Nephron progenitor cell (in vitro differentiated cells): Measurements from ENCODE around the gene SLIT1.

Experiments used
- DNase-seq: peaks from one replicate; pipeline ENCODE4 v3.0.0; 2021
- H3K27ac Mint-ChIP-seq: 2 replicates; pipeline ENCODE4 v1.8.0; 2021; ENCODE audit warnings: mild to moderate bottlenecking, moderate library complexity, mixed read lengths
- H3K27me3 Mint-ChIP-seq: 2 replicates; pipeline ENCODE4 v1.8.0; 2021; ENCODE audit warnings: mild to moderate bottlenecking, low read depth, mixed read lengths; ENCODE audit not compliant: poor library complexity
- H3K36me3 Mint-ChIP-seq: 2 replicates; pipeline ENCODE4 v1.8.0; 2021; ENCODE audit warnings: low read depth, mixed read lengths
- H3K4me1 Mint-ChIP-seq: 2 replicates; pipeline ENCODE4 v1.8.0; 2021; ENCODE audit warnings: mixed read lengths
- H3K4me3 Mint-ChIP-seq: 2 replicates; pipeline ENCODE4 v1.8.0; 2021; ENCODE audit warnings: mild to moderate bottlenecking, moderate library complexity, mixed read lengths
- H3K9me3 Mint-ChIP-seq: 2 replicates; pipeline ENCODE4 v1.8.0; 2021; ENCODE audit warnings: mild to moderate bottlenecking, moderate library complexity, mixed read lengths
- TF ChIP-seq, protein P1 (sequence below): fragments of 200-600 bp; sonication (generic); IDR thresholded peaks from 2 replicates; pipeline ENCODE4 v1.5.0; 2021; ENCODE audit warnings: antibody characterized with exemption

SLIT1 gene

DNA sequence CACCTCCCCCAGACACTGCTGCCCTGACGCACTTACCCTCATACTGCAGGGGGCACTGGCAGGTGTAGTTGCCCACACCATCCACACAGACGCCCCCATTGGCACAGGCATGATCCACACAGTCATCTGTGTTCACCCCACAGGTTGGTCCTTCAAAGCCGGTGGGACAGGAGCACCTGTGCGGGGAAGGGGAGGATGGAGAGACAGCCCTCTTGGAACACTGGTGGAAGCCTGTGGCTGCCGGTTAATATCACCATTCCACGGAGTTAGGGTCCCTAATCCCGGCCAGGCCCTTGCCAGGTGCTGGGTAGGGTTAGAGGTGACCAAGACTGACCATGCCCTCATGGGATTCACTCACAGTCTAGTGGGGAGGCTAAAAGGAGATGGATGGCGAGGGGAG, 171.8 kb downstream of the SLIT1 start:
- Mint-ChIP-seq H3K4me1 (peaks cover 8% of the 10 kb centered on the region), H3K27me3 (peaks cover 15% of the 10 kb centered on the region), H3K27ac (no peak overlapping the region), H3K36me3 (peaks cover 7% of the 10 kb centered on the region), H3K4me3 (no peak overlapping the region), H3K9me3 (peaks cover 8% of the 10 kb centered on the region)
- TF ChIP-seq, protein P1, sequence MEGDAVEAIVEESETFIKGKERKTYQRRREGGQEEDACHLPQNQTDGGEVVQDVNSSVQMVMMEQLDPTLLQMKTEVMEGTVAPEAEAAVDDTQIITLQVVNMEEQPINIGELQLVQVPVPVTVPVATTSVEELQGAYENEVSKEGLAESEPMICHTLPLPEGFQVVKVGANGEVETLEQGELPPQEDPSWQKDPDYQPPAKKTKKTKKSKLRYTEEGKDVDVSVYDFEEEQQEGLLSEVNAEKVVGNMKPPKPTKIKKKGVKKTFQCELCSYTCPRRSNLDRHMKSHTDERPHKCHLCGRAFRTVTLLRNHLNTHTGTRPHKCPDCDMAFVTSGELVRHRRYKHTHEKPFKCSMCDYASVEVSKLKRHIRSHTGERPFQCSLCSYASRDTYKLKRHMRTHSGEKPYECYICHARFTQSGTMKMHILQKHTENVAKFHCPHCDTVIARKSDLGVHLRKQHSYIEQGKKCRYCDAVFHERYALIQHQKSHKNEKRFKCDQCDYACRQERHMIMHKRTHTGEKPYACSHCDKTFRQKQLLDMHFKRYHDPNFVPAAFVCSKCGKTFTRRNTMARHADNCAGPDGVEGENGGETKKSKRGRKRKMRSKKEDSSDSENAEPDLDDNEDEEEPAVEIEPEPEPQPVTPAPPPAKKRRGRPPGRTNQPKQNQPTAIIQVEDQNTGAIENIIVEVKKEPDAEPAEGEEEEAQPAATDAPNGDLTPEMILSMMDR, result no peak
- no peak for DNase-seq

DNA sequence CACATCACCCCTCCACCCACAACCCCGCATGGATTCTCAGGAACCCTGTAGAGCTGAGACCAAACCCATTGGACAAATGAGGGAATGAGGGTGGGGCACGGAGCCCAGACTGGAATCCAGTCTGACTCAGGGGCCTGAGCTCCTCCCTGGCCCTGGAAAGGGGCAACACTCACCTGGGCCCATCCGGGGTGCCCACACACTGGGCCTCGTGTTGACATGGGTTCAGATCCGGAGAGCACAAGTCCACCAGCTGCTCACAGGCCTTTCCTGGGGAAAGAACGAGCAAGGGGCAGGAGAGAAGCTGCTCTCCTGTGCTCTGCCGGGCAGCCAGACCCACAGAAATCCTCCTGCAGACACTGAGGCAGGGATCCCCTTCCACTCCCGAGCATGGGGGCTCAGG, 172.2 kb downstream of the SLIT1 start:
- TF ChIP-seq, protein P1, result no peak
- no peak overlapping the region for H3K27ac Mint-ChIP-seq
- H3K4me1 Mint-ChIP-seq, result peaks cover 8% of the 10 kb centered on the region
- peaks cover 15% of the 10 kb centered on the region for H3K27me3 Mint-ChIP-seq
- no peak overlapping the region for H3K4me3 Mint-ChIP-seq
- no peak for DNase-seq
- peaks cover 7% of the 10 kb centered on the region for H3K36me3 Mint-ChIP-seq
- H3K9me3 Mint-ChIP-seq, result peaks cover 10% of the 10 kb centered on the region

- Mint-ChIP-seq H3K9me3 (peaks cover 16% of the 10 kb centered on the region), H3K4me1 (peaks cover 8% of the 10 kb centered on the region), H3K27ac (no peak overlapping the region), H3K4me3 (no peak overlapping the region), H3K36me3 (peaks cover 11% of the 10 kb centered on the region), H3K27me3 (peaks cover 18% of the 10 kb centered on the region)
- DNase-seq, result no peak
- TF ChIP-seq, protein P1, result no peak
Measured at GRCh38 chr10:97012470-97012869, 173.3 kb downstream of the SLIT1 start.

DNA sequence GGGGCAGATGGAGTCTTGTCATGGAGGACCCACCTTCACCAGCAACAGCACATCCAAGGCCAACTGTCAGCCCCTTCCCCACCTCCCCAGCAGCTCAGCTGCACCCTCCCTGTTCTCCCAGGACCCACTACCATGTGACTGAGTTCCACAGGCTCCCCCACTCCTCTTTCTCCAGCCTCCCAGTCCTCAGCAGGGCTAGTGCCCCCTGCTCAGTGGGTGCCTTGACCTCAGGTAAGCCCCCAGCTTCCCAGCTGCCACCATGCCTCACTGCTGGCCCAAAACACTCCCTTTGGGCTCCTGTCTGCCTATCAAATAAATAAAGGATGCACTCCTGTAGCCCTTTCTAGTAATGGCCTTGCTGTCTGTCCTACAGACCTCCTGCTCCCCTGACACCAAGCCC, 174.4 kb downstream of the SLIT1 start:
- peaks cover 22% of the 10 kb centered on the region for H3K36me3 Mint-ChIP-seq
- no peak overlapping the region for H3K27ac Mint-ChIP-seq
- peaks cover 27% of the 10 kb centered on the region for H3K9me3 Mint-ChIP-seq
- no peak for DNase-seq
- TF ChIP-seq, protein P1, result no peak
- H3K4me1 Mint-ChIP-seq, result no peaks in the 10 kb centered on the region
- H3K4me3 Mint-ChIP-seq, result no peak overlapping the region
- H3K27me3 Mint-ChIP-seq, result peaks cover 19% of the 10 kb centered on the region

GRCh38 chr10:97010695-97011206, 175.0 kb downstream of the SLIT1 start:
- Mint-ChIP-seq H3K4me3 (no peak overlapping the region), H3K9me3 (peaks cover 28% of the 10 kb centered on the region), H3K27me3 (peaks cover 15% of the 10 kb centered on the region), H3K36me3 (peaks cover 22% of the 10 kb centered on the region), H3K4me1 (no peaks in the 10 kb centered on the region), H3K27ac (no peak overlapping the region)
- DNase-seq, result no peak
- TF ChIP-seq, protein P1, result no peak

- H3K27me3 Mint-ChIP-seq, result peaks cover 15% of the 10 kb centered on the region
- no peak for DNase-seq
- H3K27ac Mint-ChIP-seq, result no peak overlapping the region
Measured at GRCh38 chr10:97007417-97007816, 178.3 kb downstream of the SLIT1 start.

More at GRCh38 chr10:97007417-97007816, 178.3 kb downstream of the SLIT1 start:
- H3K36me3 Mint-ChIP-seq, result peaks cover 22% of the 10 kb centered on the region
- no peak overlapping the region for H3K4me3 Mint-ChIP-seq
- TF ChIP-seq, protein P1, result no peak
- H3K4me1 Mint-ChIP-seq, result no peaks in the 10 kb centered on the region
- H3K9me3 Mint-ChIP-seq, result peaks cover 28% of the 10 kb centered on the region
